Measurements from ENCODE around the gene PKMYT1. TPM values are rescaled to one million over a fixed set of nuclear protein-coding genes. Genes with fewer than 3 reads are reported as not detected.

The PKMYT1 gene
- total RNA-seq, 1 donor from 2014 or later: 42.3 TPM

- TF ChIP-seq CTCF (conservative IDR thresholded peaks at IDR 0.05): no peak
- H3K36me3 Mint-ChIP-seq: no peaks in the 10 kb centered on the region
- no peak overlapping the region for H3K4me3 Mint-ChIP-seq
- no peak overlapping the region for H3K27ac Mint-ChIP-seq
- peaks cover 8% of the 10 kb centered on the region for H3K4me1 Mint-ChIP-seq (ENCODE audit: unreplicated experiment)
- H3K27me3 Mint-ChIP-seq: peaks cover 12% of the 10 kb centered on the region
- DNase-seq (ENCODE audit: extremely low spot score, unreplicated experiment): no peak
- no peaks in the 10 kb centered on the region for H3K9me3 Mint-ChIP-seq
These were observed 13.4 kb downstream of the PKMYT1 start for GRCh38 chr16:2966808-2967191.

- Mint-ChIP-seq H3K27me3 (peaks cover 15% of the 10 kb centered on the region), H3K9me3 (no peaks in the 10 kb centered on the region), H3K4me3 (no peak overlapping the region), H3K27ac (no peak overlapping the region), H3K4me1 (ENCODE audit: unreplicated experiment) (peaks cover 10% of the 10 kb centered on the region), H3K36me3 (no peaks in the 10 kb centered on the region)
- DNase-seq (ENCODE audit: extremely low spot score, unreplicated experiment): no peak
- no peak for TF ChIP-seq CTCF (conservative IDR thresholded peaks at IDR 0.05)
These were observed 14.0 kb downstream of the PKMYT1 start for GRCh38 chr16:2966043-2966807.

- DNase-seq (ENCODE audit: extremely low spot score, unreplicated experiment): peak; percentile 89
- Mint-ChIP-seq H3K9me3 (no peaks in the 10 kb centered on the region), H3K27me3 (peaks cover 22% of the 10 kb centered on the region), H3K4me1 (ENCODE audit: unreplicated experiment) (peaks cover 10% of the 10 kb centered on the region), H3K4me3 (peak overlapping the region; percentile 90), H3K36me3 (no peaks in the 10 kb centered on the region), H3K27ac (no peak overlapping the region)
- no peak for TF ChIP-seq CTCF (conservative IDR thresholded peaks at IDR 0.05)
These were observed 15.5 kb downstream of the PKMYT1 start for GRCh38 chr16:2964475-2965336.

GRCh38 chr16:2963723-2964474, 16.3 kb downstream of the PKMYT1 start, which contains the start of gene KREMEN2:
TSS of gene KREMEN2 (plus strand) at chr16:2964275. CDS start at chr16:2964521, 246 bp downstream.
- no peak for DNase-seq (ENCODE audit: extremely low spot score, unreplicated experiment)
- H3K9me3 Mint-ChIP-seq: no peaks in the 10 kb centered on the region
- H3K4me1 Mint-ChIP-seq (ENCODE audit: unreplicated experiment): peaks cover 10% of the 10 kb centered on the region
- TF ChIP-seq CTCF (conservative IDR thresholded peaks at IDR 0.05): peak; percentile 37
- H3K4me3 Mint-ChIP-seq: peak within 1 kb of the TSS; percentile 90
- H3K27me3 Mint-ChIP-seq: peaks cover 22% of the 10 kb centered on the region
- no peaks in the 10 kb centered on the region for H3K36me3 Mint-ChIP-seq
- H3K27ac Mint-ChIP-seq: no peak within 1 kb of the TSS

- TF ChIP-seq CTCF (conservative IDR thresholded peaks at IDR 0.05): no peak
- Mint-ChIP-seq H3K4me3 (peak overlapping the region; percentile 90), H3K36me3 (no peaks in the 10 kb centered on the region), H3K27me3 (peaks cover 20% of the 10 kb centered on the region), H3K27ac (no peak overlapping the region), H3K9me3 (no peaks in the 10 kb centered on the region), H3K4me1 (ENCODE audit: unreplicated experiment) (peaks cover 5% of the 10 kb centered on the region)
- no peak for DNase-seq (ENCODE audit: extremely low spot score, unreplicated experiment)
These were observed 17.0 kb downstream of the PKMYT1 start for GRCh38 chr16:2963074-2963722.
